GM18519 (cell line): Measurements from ENCODE around the gene SLC25A53.
A peak's percentile ranks its signal among the peaks of the same experiment; 100 is the strongest.

Experiments
- ATAC-seq: cut with Tn5 transposase; IDR thresholded peaks from one replicate; pipeline ENCODE4 v1.9.1; 2021; ENCODE audit warnings: mild to moderate bottlenecking, moderate library complexity; ENCODE audit not compliant: unreplicated experiment, low FRiP score

SLC25A53 gene, protein sequence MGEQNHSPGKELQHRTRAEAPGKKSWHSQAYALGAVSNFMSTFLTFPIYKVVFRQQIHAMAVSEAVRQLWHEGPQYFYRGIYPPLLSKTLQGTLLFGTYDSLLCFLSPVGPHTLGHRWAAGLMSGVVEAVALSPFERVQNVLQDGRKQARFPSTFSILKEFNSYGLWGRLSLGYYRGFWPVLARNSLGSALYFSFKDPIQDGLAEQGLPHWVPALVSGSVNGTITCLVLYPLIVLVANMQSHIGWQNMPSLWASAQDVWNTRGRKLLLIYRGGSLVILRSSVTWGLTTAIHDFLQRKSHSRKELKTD

DNA sequence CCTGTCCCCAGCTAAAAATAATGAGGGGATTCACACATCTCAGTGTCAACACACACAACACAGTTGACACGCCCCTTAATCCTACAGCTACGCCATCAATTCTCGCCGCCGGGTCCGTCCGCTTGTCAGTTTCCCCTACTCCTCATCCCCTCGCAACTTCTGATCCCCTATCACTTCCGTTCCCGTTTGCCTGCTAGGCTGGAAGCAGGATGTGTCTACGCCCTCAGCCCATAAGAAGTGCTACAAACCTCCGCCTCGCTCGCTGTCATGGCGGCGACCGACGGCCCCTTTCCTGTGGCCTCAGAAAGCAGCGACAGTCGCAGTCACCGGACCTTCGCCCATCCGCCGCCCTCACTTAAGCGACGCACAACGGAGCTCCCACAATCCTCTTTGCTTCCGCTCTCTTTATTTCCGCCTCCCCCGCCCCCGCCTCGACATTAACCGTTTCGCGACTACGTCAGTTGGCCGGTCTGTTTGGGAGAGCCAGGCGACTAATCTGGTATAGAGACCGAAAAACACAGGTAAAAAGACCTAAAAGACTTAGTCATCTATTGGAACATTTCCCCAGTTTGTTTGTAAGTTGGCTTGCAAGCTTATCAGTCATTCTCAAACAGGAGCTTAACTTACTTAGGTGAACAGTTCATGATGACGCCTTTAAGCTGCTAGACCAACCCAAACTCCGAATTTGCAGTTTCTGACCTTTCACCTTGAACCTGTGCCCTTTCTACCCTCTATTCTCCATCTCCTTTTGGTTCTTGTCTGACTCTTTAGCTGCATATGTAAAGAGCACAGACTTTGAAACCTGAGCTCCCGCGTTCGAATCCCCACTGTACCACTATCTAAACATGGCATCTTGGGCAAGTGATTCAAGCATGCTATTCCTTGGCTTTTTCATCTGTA lies at the start of gene SLC25A53:
Gene SLC25A53 (minus strand): TSS at position 380 of the 900 bp plus-strand sequence. CDS start 51,752 bp downstream, outside the sequence.
- peak; percentile 85 for ATAC-seq

DNA sequence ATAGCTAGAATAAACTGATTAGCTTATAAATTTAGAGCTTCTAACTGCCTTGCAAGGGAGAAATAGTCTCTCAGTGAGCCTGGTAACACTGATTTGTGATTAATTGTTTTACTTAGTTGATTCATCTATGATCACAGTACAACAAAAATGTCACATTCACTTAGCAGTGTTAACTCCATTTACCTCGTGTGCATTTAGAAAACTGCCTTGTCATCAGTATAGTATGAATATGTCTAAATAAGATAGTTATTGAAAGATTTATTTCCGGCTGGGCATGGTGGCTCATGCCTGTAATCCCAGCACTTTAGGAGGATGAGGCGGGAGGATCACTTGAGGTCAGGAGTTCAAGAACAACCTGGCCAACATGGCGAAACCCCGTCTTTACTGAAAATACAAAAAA lies 48.7 kb upstream of the SLC25A53 start:
- no peak for ATAC-seq

DNA sequence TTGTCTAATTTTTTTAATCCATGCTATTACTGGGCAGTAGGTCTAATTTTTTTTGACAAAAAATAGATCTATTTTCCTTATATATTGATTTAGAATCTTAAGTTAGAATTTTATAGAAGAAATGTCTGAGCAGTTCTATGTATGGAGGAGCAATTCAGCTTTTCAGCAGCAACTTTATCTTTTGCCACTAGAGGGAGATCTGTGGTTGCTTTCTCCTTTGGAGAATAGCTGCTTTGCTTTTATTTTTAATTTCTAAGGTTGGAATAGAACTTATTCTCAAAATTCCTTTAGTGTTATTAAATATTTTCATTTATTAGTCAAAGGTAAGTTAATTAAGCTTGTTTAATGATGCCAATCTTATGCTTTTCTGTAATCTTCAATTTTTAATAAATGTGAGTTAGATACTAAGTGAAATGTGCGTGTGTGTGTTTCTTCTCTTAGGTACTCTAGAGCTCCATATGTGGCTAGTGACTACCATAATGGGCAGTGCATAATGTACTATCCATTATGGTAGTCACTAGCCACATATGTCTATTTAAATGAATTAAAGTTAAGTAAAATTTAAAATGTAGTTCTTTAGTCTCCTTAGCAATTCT lies 38.8 kb upstream of the SLC25A53 start:
- peak; percentile 82 for ATAC-seq

DNA sequence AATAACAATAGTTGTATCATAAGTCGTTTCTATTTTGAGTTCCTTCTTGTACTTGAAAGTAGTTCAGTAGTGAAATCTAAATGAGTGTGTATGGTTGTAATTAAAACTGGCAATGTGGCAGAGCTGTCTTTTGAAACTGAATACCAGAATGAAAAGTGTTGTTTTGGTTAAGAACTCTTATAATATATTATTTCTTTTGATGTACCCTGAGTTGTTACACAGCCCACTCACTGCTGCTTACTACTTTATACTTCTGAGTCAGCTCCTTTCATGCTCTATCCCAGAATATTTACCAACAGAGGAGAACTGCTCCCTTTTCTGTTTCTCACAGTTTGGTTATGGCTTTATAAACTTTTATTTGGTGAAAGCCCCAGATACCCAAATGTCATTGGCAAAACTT lies 38.2 kb upstream of the SLC25A53 start:
- no peak for ATAC-seq

DNA sequence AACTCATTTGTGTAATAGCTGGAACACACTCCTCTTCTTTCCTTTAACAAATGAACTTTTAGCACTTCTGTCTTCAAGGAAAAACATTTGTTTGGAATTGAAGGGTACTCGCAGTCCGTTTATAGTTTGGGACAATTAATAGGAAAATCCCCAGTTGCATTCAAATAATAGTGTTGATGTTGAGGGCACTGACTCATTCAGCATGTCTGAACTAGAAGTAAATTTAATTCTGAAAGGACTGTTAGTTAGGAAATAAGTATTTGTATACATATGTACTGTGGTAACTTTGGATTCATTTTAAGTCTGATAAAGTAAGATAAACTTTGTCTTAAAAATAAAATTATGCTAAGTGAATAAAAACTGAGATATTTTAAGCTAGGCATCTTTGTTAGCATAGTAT lies 36.7 kb upstream of the SLC25A53 start:
- no peak for ATAC-seq

DNA sequence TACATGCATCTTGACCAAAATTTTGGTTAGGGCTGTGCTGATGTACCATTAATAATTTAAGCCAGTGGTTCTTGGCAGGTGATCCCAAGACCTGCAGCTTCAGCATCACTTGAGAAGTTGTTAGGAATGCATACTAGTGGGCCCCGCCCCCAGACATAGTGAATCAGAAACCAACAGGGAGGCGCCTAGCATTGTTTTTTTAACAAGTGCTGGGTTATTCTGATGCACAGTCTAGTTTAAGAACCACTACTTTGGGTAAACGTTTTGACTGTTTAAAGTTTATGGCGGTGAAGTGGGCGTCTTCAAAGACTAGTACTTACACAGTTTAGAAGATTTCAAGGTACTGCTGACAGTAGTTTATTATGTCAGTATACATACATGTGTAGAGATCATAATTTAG lies 33.0 kb upstream of the SLC25A53 start:
- ATAC-seq, result no peak

DNA sequence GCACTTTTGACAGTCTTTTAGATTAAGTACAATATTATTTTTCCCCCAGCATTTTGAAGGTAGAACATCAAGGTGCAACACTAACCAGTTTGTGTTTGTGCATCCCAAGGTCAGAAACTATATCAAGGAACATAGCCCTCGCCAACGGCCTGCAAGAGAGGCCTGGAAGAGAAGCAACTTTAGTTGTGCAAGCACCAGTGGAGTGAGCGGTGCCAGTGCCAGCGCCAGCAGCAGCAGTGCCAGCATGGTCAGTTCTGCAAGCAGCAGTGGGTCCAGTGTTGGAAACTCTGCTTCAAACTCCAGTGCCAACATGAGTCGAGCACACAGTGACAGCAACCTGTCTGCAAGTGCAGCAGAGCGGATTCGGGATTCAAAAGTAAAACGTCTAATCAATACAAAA lies 31.1 kb upstream of the SLC25A53 start:
- ATAC-seq, result no peak

DNA sequence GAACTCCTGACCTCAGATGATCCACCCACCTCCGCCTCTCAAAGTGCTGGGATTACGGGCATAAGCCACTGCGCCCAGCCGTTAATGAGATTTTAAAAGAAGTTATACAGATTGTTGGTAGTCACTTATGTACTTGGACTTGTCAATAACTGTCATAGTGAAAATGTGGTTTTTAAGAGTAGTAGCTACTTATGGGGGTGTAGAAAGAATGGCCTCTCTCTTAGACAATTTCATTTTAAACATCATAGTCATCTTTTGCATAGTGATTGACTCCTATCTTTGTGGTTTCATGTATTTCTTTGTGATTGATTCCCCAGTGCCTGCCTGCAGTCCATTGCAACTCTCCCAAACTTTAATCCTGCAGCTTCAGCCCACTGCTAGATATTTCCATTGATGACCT lies 26.9 kb upstream of the SLC25A53 start:
- ATAC-seq, result no peak

DNA sequence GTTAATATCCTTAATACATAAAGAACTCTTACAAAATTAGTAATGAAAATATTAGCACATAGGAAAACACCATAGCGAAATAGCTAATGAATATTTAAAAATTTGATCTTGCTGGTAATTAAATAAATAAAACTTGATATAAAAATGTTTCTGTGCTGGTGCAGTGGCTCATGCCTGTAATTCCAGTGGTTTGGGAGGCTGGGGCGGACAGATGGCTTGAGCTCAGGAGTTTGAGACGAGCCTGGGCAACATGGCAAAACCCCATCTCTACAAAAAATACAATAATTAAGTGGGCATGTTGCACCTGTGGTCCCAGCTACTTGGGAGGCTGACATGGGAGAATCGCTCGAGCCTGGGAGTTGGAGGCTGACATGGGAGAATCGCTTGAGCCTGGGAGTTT lies 17.0 kb upstream of the SLC25A53 start:
- no peak for ATAC-seq

DNA sequence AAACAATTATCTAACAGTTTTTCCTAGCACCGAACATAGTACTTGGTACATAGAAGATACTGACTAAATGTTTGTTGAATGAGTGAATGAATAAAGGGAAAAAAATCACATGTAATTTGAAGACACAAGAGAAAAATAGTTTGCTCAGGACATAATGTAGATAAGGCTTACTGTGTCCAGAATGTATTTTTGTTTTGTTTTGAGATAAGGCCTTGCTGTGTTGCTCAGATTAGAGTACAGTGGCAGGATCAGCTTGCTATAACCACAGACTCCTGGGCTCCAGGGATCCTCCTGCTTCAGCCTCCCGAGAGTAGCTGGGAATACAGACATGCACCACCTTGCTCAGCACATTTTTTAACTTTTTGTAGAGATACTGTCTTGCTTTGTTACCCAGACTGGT lies 16.0 kb upstream of the SLC25A53 start:
- ATAC-seq, result no peak

DNA sequence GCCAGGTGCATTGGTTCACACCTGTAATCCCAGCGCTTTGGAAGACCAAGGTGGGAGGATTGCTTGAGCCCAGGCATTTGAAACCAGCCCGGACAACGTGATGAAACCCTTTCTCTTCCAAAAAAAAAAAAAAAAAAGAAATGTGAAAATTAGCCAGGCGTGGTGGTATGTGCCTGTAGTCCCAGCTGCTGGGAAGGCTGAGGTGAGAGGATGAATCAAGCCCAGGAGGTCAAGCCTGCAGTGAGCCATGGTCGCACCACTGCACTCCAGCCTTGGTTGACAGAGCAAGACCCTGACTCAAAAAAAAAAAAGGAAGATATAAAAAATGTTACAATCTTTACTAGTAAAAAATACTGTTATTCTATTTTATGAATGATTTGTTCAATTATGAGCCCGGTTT lies 15.3 kb upstream of the SLC25A53 start:
- ATAC-seq, result no peak

DNA sequence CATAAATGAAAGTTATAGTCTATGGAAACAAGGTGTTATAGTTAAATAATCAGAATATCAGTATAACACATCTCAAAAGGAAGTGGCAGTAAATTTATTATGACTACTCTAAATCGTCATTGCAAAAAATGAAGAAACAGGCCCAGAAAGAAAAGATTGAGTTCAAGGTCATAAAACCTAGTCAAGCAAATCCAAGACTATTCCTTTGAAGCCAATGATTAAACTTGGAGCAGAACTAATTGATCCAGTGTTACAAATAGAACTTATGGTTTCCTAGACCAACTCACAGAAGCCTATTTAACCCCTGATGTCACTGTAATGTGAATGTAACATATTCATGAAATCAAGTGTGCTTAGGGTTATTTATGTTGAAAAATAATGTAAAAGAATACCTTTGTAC lies 11.3 kb upstream of the SLC25A53 start:
- ATAC-seq, result no peak

DNA sequence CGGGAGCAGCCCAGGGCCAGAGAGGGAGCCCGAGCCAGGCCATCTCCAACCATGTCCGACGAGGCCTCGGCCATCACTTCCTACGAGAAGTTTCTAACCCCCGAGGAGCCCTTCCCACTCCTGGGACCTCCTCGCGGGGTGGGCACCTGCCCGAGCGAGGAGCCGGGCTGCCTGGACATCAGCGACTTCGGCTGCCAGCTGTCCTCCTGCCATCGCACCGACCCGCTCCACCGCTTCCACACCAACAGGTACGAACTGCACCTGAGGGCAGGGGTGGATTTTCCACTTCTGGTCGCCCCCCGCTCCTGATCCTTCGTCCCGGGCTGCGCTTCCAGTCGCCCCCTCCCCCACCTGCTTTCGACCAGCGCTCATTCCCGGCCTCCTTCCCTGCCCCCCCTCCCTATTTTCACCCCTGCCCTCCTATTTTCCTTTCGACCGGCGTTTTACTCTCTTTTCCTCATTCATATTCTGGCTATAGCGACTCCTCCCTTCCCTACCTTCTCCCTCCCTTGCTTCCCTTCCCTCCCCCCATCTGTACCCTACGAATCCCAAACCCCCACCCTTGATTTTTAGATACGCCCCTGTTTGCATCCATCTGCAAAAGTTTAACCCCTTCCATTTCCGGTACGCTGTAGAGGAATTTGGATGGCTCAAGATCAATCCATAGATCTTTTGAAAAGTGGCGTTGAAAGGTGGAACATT lies 10.1 kb upstream of the SLC25A53 start:
- ATAC-seq, result no peak

DNA sequence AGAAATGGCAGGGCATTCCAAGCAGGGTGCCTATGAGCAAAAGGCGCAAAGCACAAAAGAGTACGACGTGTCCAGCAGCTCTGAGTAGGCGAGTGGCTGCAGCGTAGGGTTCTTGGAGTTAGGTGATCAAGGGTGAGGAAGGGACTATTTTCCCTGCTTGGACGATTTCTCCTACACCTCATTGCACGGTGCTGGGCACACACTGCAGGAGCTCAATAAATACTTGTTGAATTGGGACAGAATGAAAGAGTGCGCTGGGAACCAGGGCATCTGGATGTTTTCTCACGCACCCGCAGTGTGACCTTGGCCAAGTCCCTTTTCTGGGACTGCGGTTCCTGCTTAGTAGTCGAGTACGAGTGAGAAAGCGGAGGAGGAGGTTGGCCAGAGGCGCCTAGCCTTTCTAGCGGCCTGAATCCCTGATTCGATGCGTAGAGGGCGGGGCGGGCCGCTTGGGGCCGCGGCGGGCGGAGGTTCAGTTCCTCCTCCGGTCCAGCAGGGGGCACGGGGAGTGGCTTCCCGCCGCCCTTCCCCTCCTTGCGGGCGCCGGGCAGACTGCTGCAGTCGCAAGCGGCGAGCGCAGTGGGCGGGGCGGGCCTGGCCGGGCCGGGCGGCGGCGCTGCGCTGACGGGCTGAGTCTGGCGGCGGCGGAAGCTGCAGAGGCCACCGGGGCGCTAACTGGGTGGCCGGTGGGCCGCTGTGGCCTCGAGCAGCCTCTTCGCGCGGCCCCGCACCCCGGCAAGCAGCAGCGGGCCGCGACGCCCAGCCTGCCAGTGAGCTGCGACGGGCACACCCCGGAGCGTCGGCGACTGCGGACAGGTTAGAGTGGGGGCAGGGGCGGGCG lies 9.3 kb upstream of the SLC25A53 start, which contains the start of gene FAM199X:
Gene FAM199X (plus strand): TSS at position 560 of the 841 bp plus-strand sequence. CDS start 333 bp downstream, outside the sequence.
- peak; percentile 93 for ATAC-seq

DNA sequence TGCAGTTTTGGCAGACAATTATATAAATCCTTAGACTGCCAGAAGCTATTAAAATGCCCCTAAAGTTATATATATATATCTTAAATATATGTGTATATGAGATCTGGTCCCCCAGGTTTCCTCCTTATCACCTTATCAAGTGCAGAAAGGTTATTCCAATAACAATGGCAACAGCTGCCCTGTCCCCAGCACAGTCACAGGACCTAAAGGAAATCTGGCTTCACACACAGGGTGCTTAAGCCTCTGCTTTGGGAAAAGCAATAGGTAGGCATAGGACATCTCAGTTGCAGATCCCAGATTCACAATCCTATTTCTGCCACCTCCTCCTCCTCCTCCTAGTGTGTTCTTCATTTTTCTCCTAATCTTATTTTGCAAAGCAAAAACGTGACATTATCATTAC lies 5.8 kb downstream of the SLC25A53 start:
- ATAC-seq, result no peak

DNA sequence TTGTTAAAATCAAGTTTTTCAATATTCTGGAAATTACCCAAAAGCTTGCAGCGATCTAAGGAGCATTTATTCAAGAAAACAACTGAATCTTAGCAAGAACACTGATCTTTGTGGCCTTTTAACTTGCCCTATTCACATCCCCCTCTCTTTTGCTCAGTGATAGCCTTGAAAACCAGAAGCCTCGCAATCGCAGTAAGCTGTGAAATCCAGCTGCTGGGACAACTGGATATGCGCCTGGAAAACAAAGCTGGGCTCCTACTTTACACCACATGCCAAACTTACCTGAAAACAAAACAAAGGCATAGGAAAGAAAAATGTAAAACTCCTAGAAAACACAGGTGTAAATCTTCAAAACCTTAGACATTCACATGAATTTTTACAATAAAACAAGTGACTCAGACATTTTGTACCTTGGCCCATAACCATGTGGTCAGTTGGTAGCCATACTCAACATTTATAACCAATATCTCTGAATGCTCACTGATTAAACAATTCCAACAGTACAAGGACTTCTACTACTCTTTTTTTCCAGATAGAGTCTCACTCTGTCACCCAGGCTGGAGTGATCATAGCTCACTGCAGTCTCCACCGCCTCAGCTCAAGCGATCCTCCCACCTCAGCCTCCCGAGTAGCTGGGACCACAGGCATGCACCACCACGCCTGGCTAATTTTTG lies 15.6 kb downstream of the SLC25A53 start:
- ATAC-seq, result no peak

DNA sequence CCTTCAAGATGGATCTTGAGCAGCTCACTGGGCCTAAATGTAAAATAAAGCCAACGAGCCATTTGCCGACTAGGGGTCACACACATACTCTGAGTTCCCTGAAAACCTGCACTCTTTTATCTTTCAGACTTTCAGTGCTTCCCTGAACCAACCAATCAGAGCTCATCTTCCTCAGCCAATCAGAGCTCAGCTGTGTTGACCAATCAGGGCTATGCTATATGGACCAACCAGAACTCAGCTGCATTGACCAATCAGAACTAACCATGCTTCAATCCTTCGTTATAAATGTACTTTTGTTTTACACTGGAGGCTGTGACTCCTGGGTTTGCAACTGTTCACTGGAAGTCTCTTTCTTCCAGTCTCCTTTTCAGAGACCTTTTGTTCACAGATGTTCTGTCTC lies 19.3 kb downstream of the SLC25A53 start:
- no peak for ATAC-seq

DNA sequence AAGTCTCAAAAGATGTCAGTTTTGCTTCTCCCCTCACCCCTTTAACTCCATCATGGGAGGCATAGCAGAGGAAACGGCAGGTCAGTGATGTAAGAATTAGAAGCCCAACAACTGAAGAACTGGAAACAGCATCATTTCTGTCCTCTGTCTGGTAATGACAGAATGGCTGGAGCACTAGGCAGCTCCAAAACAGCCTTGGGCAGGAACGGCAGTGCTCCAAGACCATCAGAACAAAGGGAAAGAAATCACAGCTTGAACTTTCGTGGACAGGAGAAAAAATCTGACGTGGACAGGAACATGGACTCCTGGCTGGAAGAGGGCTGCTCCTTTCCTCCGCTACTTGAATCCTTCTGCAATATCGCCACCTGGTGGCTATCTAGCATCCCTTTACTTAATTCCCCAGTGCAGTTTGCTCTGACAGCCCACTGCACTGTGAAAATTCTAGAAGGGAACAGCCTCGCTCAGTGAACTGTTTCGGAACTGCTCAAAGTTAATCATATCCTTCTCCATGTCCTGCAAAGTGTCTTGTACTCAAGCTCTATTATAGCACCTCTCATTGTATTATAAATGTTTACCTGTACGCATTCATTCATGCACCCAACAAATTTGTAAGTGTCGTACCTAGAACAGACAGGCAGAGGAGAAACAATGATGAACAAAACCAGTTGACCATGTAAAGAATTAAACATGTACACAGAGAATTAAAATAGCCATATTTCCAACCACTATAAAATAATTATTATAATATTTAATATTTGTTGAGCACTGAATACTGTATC lies 20.4 kb downstream of the SLC25A53 start:
- peak; percentile 73 for ATAC-seq
